WERI-Rb-1 (cell line): ENCODE data around the gene NAT10.
A peak's percentile ranks its signal among the peaks of the same experiment; 100 is the strongest.

Experiments used
- DNase-seq: peaks from one replicate; pipeline ENCODE4 v3.0.0-alpha.2; 2020
- H3K27ac ChIP-seq: fragments of 250-450 bp; sonication (Bioruptor Pico); 2 replicates; pipeline ENCODE4 v1.5.1; 2020; ENCODE audit warnings: mild to moderate bottlenecking, moderate library complexity
- H3K27me3 ChIP-seq: fragments of 250-450 bp; sonication (Bioruptor Pico); 2 replicates; pipeline ENCODE4 v1.5.1; 2021; ENCODE audit warnings: mild to moderate bottlenecking, low read depth, moderate library complexity; ENCODE audit not compliant: insufficient read depth, severe bottlenecking
- H3K36me3 ChIP-seq: fragments of 250-450 bp; sonication (Bioruptor Pico); 2 replicates; pipeline ENCODE4 v1.5.1; 2020; ENCODE audit warnings: mild to moderate bottlenecking, moderate library complexity
- H3K4me3 ChIP-seq: 2 replicates; pipeline ENCODE4 v1.5.1; 2011; ENCODE audit warnings: low read depth, mild to moderate bottlenecking, control low read depth, low read length
- H3K9me3 ChIP-seq: fragments of 250-450 bp; sonication (Bioruptor Pico); 2 replicates; pipeline ENCODE4 v1.5.1; 2021; ENCODE audit warnings: mild to moderate bottlenecking, moderate library complexity; ENCODE audit not compliant: severe bottlenecking
- TF ChIP-seq, protein P1 (sequence below): IDR thresholded peaks from 2 replicates; pipeline ENCODE4 v1.5.1; 2011; ENCODE audit warnings: low read depth, mild to moderate bottlenecking, control low read depth, inconsistent platforms, low read length

The NAT10 gene

DNA sequence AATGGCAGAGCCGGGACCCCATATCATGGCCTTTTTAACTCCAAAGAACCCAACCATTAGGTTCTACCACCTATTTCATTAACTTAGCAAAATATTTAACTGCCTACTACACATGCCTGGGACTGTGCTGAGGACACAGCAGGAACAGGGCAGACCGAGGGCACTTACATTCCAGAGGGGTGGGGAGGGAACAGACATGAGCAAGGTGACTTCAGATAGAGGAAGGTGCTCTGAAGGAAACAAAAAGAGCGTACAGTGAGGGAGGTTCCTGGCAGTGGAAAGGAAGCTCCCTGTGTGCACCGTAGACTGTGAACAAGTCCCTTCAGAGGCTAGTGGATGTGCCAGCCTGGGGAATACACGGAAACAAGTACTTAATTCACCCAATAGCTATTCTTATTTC, 82.8 kb downstream of the NAT10 start:
- H3K27me3 ChIP-seq = no peaks in the 10 kb centered on the region
- 0 out of 2 replicates have a peak, but pooled peaks cover under 1% of the 10 kb centered on the region for H3K36me3 ChIP-seq
- H3K9me3 ChIP-seq = no peaks in the 10 kb centered on the region
- H3K4me3 ChIP-seq = no peak overlapping the region
- TF ChIP-seq, protein P1, sequence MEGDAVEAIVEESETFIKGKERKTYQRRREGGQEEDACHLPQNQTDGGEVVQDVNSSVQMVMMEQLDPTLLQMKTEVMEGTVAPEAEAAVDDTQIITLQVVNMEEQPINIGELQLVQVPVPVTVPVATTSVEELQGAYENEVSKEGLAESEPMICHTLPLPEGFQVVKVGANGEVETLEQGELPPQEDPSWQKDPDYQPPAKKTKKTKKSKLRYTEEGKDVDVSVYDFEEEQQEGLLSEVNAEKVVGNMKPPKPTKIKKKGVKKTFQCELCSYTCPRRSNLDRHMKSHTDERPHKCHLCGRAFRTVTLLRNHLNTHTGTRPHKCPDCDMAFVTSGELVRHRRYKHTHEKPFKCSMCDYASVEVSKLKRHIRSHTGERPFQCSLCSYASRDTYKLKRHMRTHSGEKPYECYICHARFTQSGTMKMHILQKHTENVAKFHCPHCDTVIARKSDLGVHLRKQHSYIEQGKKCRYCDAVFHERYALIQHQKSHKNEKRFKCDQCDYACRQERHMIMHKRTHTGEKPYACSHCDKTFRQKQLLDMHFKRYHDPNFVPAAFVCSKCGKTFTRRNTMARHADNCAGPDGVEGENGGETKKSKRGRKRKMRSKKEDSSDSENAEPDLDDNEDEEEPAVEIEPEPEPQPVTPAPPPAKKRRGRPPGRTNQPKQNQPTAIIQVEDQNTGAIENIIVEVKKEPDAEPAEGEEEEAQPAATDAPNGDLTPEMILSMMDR = no peak
- H3K27ac ChIP-seq = no peak overlapping the region
- no peak for DNase-seq

- TF ChIP-seq, protein P1 = no peak
- H3K9me3 ChIP-seq = no peaks in the 10 kb centered on the region
- no peak overlapping the region for H3K4me3 ChIP-seq
- DNase-seq = no peak
- H3K27ac ChIP-seq = no peak overlapping the region
- no peaks in the 10 kb centered on the region for H3K27me3 ChIP-seq
- peaks cover 4% of the 10 kb centered on the region; the same call in 1 of the 2 replicates for H3K36me3 ChIP-seq
These were observed 83.8 kb downstream of the NAT10 start for GRCh38 chr11:34189191-34189590.

- H3K9me3 ChIP-seq = no peaks in the 10 kb centered on the region
- TF ChIP-seq, protein P1 = no peak
- H3K27ac ChIP-seq = no peak overlapping the region
- H3K27me3 ChIP-seq = no peaks in the 10 kb centered on the region
- no peak overlapping the region for H3K4me3 ChIP-seq
- DNase-seq = no peak
- H3K36me3 ChIP-seq = peaks cover 5% of the 10 kb centered on the region
These were observed 85.0 kb downstream of the NAT10 start for GRCh38 chr11:34190192-34191139.

GRCh38 chr11:34191578-34191977, 86.1 kb downstream of the NAT10 start:
- DNase-seq = no peak
- no peak overlapping the region for H3K4me3 ChIP-seq
- H3K27ac ChIP-seq = no peak overlapping the region
- H3K36me3 ChIP-seq = peaks cover 14% of the 10 kb centered on the region
- TF ChIP-seq, protein P1 = no peak
- no peaks in the 10 kb centered on the region for H3K9me3 ChIP-seq
- H3K27me3 ChIP-seq = no peaks in the 10 kb centered on the region

GRCh38 chr11:34192481-34193401, 87.3 kb downstream of the NAT10 start:
- DNase-seq = peak; percentile 44
- TF ChIP-seq, protein P1 = no peak
- Histone ChIP-seq H3K36me3 (peaks cover 20% of the 10 kb centered on the region), H3K27ac (no peak overlapping the region), H3K4me3 (no peak overlapping the region), H3K27me3 (no peaks in the 10 kb centered on the region), H3K9me3 (no peaks in the 10 kb centered on the region)
